Body of pancreas (tissue), 4 donors: ENCODE measurements around the gene TMEM144.

ENCODE experiments used
- CTCF ChIP-seq, 7 experiments: fragments of 450-650 bp in 4 of 7; fragments of 200-600 bp in 3 of 7; sonication (generic) in 3 of 7; IDR thresholded peaks; one replicate each; pipeline ENCODE4 v1.5.1; 2016 to 2019; ENCODE audit warnings: antibody characterized with exemption in 7 of 7
- POLR2A ChIP-seq, 3 donors: fragments of 450-650 bp; IDR thresholded peaks; one replicate each; pipeline ENCODE4 v1.6.1; 2016; ENCODE audit warnings: antibody characterized with exemption in 3 of 3, mild to moderate bottlenecking in 2 of 3

- TF ChIP-seq CTCF (IDR thresholded peaks at IDR 0.05), result no peak
- no peak for TF ChIP-seq POLR2A (IDR thresholded peaks at IDR 0.05)
Measured at GRCh38 chr4:158229768-158230167, 19.5 kb downstream of the TMEM144 start.
